GM18867 (cell line): ENCODE measurements around the gene FKBP5.
"Not testable (repeated sequence)": the region's sequence is repeated elsewhere in the genome, so short reads cannot be mapped to it uniquely, and the experiment has no call there.

Experiments
- ATAC-seq: cut with Tn5 transposase; IDR thresholded peaks from one replicate; pipeline ENCODE4 v1.9.1; 2021; ENCODE audit warnings: mild to moderate bottlenecking, moderate library complexity; ENCODE audit not compliant: unreplicated experiment

Gene FKBP5

GRCh38 chr6:35622283-35622682, 66.4 kb downstream of the FKBP5 start:
- no peak for ATAC-seq

GRCh38 chr6:35620706-35621105, 68.0 kb downstream of the FKBP5 start:
- ATAC-seq, result no peak

- no peak for ATAC-seq
Measured at GRCh38 chr6:35613762-35614161, 75.0 kb downstream of the FKBP5 start.

- ATAC-seq, result no peak
Measured at GRCh38 chr6:35611240-35611639, 77.5 kb downstream of the FKBP5 start.

- no peak for ATAC-seq
Measured at GRCh38 chr6:35610830-35611229, 77.9 kb downstream of the FKBP5 start.

GRCh38 chr6:35609588-35609987, 79.1 kb downstream of the FKBP5 start:
- ATAC-seq, result no peak

- ATAC-seq, result no peak
Measured at GRCh38 chr6:35607517-35608233, 81.0 kb downstream of the FKBP5 start.

GRCh38 chr6:35605600-35605999, 83.1 kb downstream of the FKBP5 start:
- no peak for ATAC-seq

GRCh38 chr6:35603326-35604202, 85.2 kb downstream of the FKBP5 start:
- ATAC-seq, result no peak

GRCh38 chr6:35602133-35602946, 86.4 kb downstream of the FKBP5 start:
- no peak for ATAC-seq

- no peak for ATAC-seq
Measured at GRCh38 chr6:35601331-35602132, 87.2 kb downstream of the FKBP5 start.

GRCh38 chr6:35600659-35601125, 88.0 kb downstream of the FKBP5 start:
- ATAC-seq, result no peak

- ATAC-seq, result no peak
Measured at GRCh38 chr6:35599761-35600658, 88.7 kb downstream of the FKBP5 start.

GRCh38 chr6:35598621-35599020, 90.1 kb downstream of the FKBP5 start:
- ATAC-seq, result not testable (repeated sequence)

GRCh38 chr6:35596448-35597442, 92.0 kb downstream of the FKBP5 start:
- ATAC-seq, result no peak

- ATAC-seq, result no peak
Measured at GRCh38 chr6:35594503-35595186, 94.1 kb downstream of the FKBP5 start.

GRCh38 chr6:35592178-35592577, 96.5 kb downstream of the FKBP5 start:
- ATAC-seq, result no peak
